Testis (tissue), 3 donors: Measurements from ENCODE around the gene TYRP1. TPM values are rescaled to one million over a fixed set of nuclear protein-coding genes. Genes with fewer than 3 reads are reported as not detected.

ENCODE experiments used
- DNase-seq: peaks from one replicate; pipeline ENCODE4 v3.0.0-alpha.2; 2019
- H3K27ac ChIP-seq, 2 donors: fragments of 200-600 bp; sonication (generic); one replicate each; pipeline ENCODE4 v1.5.1; 2019
- H3K27me3 ChIP-seq: fragments of 200-600 bp; sonication (generic); one replicate; pipeline ENCODE4 v1.5.1; 2019
- H3K36me3 ChIP-seq: fragments of 200-600 bp; sonication (generic); one replicate; pipeline ENCODE4 v1.5.1; 2017; ENCODE audit warnings: low read depth; ENCODE audit errors: missing control alignments
- H3K4me1 ChIP-seq: fragments of 200-600 bp; sonication (generic); one replicate; pipeline ENCODE4 v1.5.1; 2019
- H3K4me3 ChIP-seq, 2 donors: fragments of 200-600 bp; sonication (generic); one replicate each; pipeline ENCODE4 v1.5.1; 2017 to 2019
- H3K9me3 ChIP-seq: fragments of 200-600 bp; sonication (generic); one replicate; pipeline ENCODE4 v1.5.1; 2017
- CTCF ChIP-seq, 3 experiments: fragments of 450-650 bp in 2 of 3; fragments of 200-600 bp in 1 of 3; sonication (generic) in 1 of 3; IDR thresholded peaks; one replicate each; pipeline ENCODE4 v1.5.1; 2016 to 2019; ENCODE audit warnings: antibody characterized with exemption in 3 of 3, mild to moderate bottlenecking in 2 of 3, moderate library complexity in 1 of 3
- POLR2A ChIP-seq: fragments of 450-650 bp; IDR thresholded peaks from one replicate; pipeline ENCODE4 v1.6.1; 2017; ENCODE audit warnings: antibody characterized with exemption, mild to moderate bottlenecking, moderate library complexity
- WGBS, 2 donors: methylation state at CpG; one replicate each; pipeline ENCODE4 v1.1.5; 2018; 5-methylcytosine and 5-hydroxymethylcytosine counted together
- intact Hi-C: fragments of 100-400 bp; cut with DNase I; formaldehyde crosslinking; loops from one replicate; pipeline ENCODE4 v1.15.1; 2023; ENCODE audit warnings: low total_unique reads
- polyA plus RNA-seq: library from polyadenylated mRNA; stranded (reverse); fragments of 350-450 nt; fragmentation: Illumina TruSeq; extraction: RNeasy Lipid Tissue Mini Kit (QIAGEN cat#74804); gene quantifications from one replicate; pipeline ENCODE4 v1.2.3, GENCODE V29; 2014; ENCODE audit warnings: low read depth, low replicate concordance; ENCODE audit not compliant: insufficient read depth
- total RNA-seq, 2 donors: library from RNA; depleted of rRNA; stranded (reverse); fragments of >200 nt; gene quantifications; one replicate each; pipeline ENCODE4 v1.2.3, GENCODE V29; 2016

The TYRP1 gene
- total and polyA plus RNA-seq, 3 donors from 2014 or later: 0.68 to 2.0 (median 1.1) TPM

GRCh38 chr9:12694013-12694412 is 828 bp downstream of the TYRP1 start:
- TF ChIP-seq POLR2A (no peak), CTCF (IDR thresholded peaks at IDR 0.05) (no peak)
- Histone ChIP-seq H3K27me3 (no peaks in the 10 kb centered on the region), H3K4me1 (no peaks in the 10 kb centered on the region), H3K9me3 (no peaks in the 10 kb centered on the region), H3K36me3 (no peaks in the 10 kb centered on the region), H3K4me3 (no peak overlapping the region), H3K27ac (no peak overlapping the region)
- no peak for DNase-seq
- WGBS, 2 donors: 90 to 94% methylated on average over 7 to 8 of the region's 8 CpGs
- intact Hi-C loops: no loop called here

DNA sequence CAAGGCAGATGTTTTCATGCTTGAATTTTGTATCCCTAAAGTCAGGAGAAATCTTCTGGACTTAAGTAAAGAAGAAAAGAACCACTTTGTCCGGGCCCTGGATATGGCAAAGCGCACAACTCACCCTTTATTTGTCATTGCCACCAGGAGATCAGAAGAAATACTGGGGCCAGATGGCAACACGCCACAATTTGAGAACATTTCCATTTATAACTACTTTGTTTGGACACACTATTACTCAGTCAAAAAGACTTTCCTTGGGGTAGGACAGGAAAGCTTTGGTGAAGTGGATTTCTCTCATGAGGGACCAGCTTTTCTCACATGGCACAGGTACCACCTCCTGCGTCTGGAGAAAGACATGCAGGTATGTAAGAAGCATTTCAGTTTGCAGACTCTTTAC is 2.3 kb downstream of the TYRP1 start:
- Histone ChIP-seq H3K4me3 (no peak overlapping the region), H3K36me3 (no peaks in the 10 kb centered on the region), H3K9me3 (no peaks in the 10 kb centered on the region), H3K4me1 (no peaks in the 10 kb centered on the region), H3K27ac (no peak overlapping the region), H3K27me3 (no peaks in the 10 kb centered on the region)
- intact Hi-C loops: no loop called here
- no peak for DNase-seq
- 84 to 87% methylated on average over 4 of the region's 4 CpGs for WGBS, 2 donors
- no peak for TF ChIP-seq CTCF (IDR thresholded peaks at IDR 0.05)
- no peak for TF ChIP-seq POLR2A

DNA sequence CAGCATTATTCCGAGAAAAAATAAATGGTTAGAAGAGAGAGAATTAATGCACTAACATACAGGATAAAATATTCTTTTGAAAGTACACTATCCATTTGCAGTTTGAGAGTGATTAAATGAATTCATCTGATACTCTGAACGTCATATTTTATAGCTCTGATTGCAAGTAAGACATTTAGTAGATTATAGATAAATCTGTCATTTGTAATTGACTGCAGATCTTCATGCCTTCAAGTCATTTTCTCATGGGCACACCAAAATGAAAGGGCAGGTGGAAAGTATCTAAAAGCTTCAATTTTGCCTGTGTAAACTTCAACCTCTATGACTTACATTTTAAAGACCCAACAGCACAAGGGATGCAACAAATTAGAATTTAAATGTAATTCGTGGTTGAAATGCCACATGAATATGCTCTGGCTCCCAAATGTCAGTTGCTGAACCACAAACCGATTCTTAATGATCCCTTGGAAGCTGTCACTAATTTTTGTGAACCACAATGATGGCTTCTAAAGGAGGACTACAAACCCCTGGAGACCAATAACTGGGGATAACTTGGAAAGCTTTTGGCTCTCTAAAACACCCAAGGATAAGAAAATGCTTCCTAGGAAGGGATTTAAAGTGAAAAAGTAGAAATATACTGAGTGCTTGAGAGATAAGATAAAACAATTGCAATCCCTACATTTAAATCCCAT is 3.9 kb downstream of the TYRP1 start:
- intact Hi-C loops: no loop called here
- 55 to 58% methylated on average over 4 of the region's 4 CpGs for WGBS, 2 donors
- TF ChIP-seq POLR2A (no peak), CTCF (IDR thresholded peaks at IDR 0.05) (no peak)

GRCh38 chr9:12697719-12698118 is 4.5 kb downstream of the TYRP1 start:
- no peaks in the 10 kb centered on the region for H3K4me1 ChIP-seq
- no peak overlapping the region for H3K27ac ChIP-seq
- WGBS, 2 donors: 55 to 57% methylated on average over 1 of the region's 1 CpG

More for the DNA sequence above, 3.9 kb downstream of the TYRP1 start:
- no peaks in the 10 kb centered on the region for H3K36me3 ChIP-seq
- H3K9me3 ChIP-seq: no peaks in the 10 kb centered on the region
- H3K27me3 ChIP-seq: no peaks in the 10 kb centered on the region
- H3K4me3 ChIP-seq: no peak overlapping the region
- no peaks in the 10 kb centered on the region for H3K4me1 ChIP-seq
- DNase-seq: no peak
- H3K27ac ChIP-seq: no peak overlapping the region

More at GRCh38 chr9:12697719-12698118, 4.5 kb downstream of the TYRP1 start:
- intact Hi-C loops: no loop called here
- DNase-seq: no peak
- Histone ChIP-seq H3K27me3 (no peaks in the 10 kb centered on the region), H3K4me3 (no peak overlapping the region), H3K9me3 (no peaks in the 10 kb centered on the region), H3K36me3 (no peaks in the 10 kb centered on the region)
- TF ChIP-seq POLR2A (no peak), CTCF (IDR thresholded peaks at IDR 0.05) (no peak)
